ENCODE results near the gene ZNF718. TPM values are rescaled to one million over a fixed set of nuclear protein-coding genes. Genes with fewer than 3 reads are reported as not detected.

The ZNF718 gene
- total and polyA plus RNA-seq, 10 of the 15 experiments (the other 5 are each of a cell fraction or from before 2014, with no cell fraction given), result 1.1 to 7.0 (median 3.9) TPM

- H3K4me2 ChIP-seq (ENCODE audit: control insufficient read depth, insufficient read depth), result no peak overlapping the region
- peaks cover 4 to 33% of the 10 kb centered on the region in 2 experiments for H3K36me3 ChIP-seq (ENCODE audit: control insufficient read depth in 2 of 2, insufficient read depth in 2 of 2, low read length in 1 of 2)
- in situ Hi-C loops (cut with MboI), result no loop called here
- H3K9me3 ChIP-seq (replicated peaks; ENCODE audit: control insufficient read depth, insufficient read depth, low read length), result peaks cover 33% of the 10 kb centered on the region
- no peak for TF ChIP-seq NFYB (IDR thresholded peaks at IDR 0.05; ENCODE audit: insufficient read depth, low read depth, low read length)
- no peak for TF ChIP-seq PML (IDR thresholded peaks at IDR 0.05; ENCODE audit: low read length)
- no peak for TF ChIP-seq YY1 (IDR thresholded peaks at IDR 0.05; ENCODE audit: low read depth, low read length)
- TF ChIP-seq, protein P1, sequence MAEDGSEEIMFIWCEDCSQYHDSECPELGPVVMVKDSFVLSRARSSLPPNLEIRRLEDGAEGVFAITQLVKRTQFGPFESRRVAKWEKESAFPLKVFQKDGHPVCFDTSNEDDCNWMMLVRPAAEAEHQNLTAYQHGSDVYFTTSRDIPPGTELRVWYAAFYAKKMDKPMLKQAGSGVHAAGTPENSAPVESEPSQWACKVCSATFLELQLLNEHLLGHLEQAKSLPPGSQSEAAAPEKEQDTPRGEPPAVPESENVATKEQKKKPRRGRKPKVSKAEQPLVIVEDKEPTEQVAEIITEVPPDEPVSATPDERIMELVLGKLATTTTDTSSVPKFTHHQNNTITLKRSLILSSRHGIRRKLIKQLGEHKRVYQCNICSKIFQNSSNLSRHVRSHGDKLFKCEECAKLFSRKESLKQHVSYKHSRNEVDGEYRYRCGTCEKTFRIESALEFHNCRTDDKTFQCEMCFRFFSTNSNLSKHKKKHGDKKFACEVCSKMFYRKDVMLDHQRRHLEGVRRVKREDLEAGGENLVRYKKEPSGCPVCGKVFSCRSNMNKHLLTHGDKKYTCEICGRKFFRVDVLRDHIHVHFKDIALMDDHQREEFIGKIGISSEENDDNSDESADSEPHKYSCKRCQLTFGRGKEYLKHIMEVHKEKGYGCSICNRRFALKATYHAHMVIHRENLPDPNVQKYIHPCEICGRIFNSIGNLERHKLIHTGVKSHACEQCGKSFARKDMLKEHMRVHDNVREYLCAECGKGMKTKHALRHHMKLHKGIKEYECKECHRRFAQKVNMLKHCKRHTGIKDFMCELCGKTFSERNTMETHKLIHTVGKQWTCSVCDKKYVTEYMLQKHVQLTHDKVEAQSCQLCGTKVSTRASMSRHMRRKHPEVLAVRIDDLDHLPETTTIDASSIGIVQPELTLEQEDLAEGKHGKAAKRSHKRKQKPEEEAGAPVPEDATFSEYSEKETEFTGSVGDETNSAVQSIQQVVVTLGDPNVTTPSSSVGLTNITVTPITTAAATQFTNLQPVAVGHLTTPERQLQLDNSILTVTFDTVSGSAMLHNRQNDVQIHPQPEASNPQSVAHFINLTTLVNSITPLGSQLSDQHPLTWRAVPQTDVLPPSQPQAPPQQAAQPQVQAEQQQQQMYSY (CRISPR knock-in tag; IDR thresholded peaks at IDR 0.05), result no peak
- no peak for TF ChIP-seq PKNOX1 (IDR thresholded peaks at IDR 0.05)
- intact Hi-C loops (cut with micrococcal nuclease; ENCODE audit: unreplicated experiment), result no loop called here
- ChIA-PET POLR2A (no interaction called here), CTCF (no interaction called here), RAD21 (ENCODE audit: unreplicated experiment) (no interaction called here), SMC1A (ENCODE audit: uncharacterized antibody, unreplicated experiment) (no interaction called here)
- no peaks in the 10 kb centered on the region for H4K20me1 ChIP-seq (ENCODE audit: control insufficient read depth, insufficient read depth)
- no peaks in the 10 kb centered on the region for H3K4me1 ChIP-seq (ENCODE audit: control insufficient read depth, insufficient read depth, low read length)
- H3K4me3 ChIP-seq, result no peak overlapping the region
- ATAC-seq (no peak), FAIRE-seq (no peak), DNase-seq (ENCODE audit: low read depth, low spot score) (no peak)
- no CpG with 5 or more reads among the region's 1 CpG for WGBS (ENCODE audit: insufficient coverage, insufficient replicate concordance, low lambda C conversion rate, missing lambda C conversion rate)
- no TSS peak for BruUV-seq (replicated peaks)
- H3K9ac ChIP-seq (ENCODE audit: control insufficient read depth, insufficient read depth, low read length), result no peak overlapping the region
- no peak overlapping the region for H2AFZ ChIP-seq (ENCODE audit: control insufficient read depth, low read depth, low read length)
- no peak overlapping the region for H3K27ac ChIP-seq (ENCODE audit: control insufficient read depth, insufficient read depth)
- H3K79me2 ChIP-seq (ENCODE audit: control insufficient read depth, insufficient read depth, low read length), result peaks cover 9% of the 10 kb centered on the region
- H3K27me3 ChIP-seq (replicated peaks in 1 of 2; ENCODE audit: control insufficient read depth in 2 of 2, insufficient read depth in 2 of 2, low read length in 1 of 2), result no peaks in the 10 kb centered on the region
These were observed 8.2 kb downstream of the ZNF718 start for GRCh38 chr4:132483-132882.

All from GM12878 (cell line).